Prostate gland (tissue), 2 donors: ENCODE data around the gene EPHA7. TPM values are rescaled to one million over a fixed set of nuclear protein-coding genes. Genes with fewer than 3 reads are reported as not detected.

Experiments used
- DNase-seq: peaks from one replicate; pipeline ENCODE4 v3.0.0-alpha.2; 2019; ENCODE audit warnings: low spot score
- H3K27ac ChIP-seq, 2 donors: fragments of 200-600 bp; sonication (generic); 2 replicates each; pipeline ENCODE4 v1.5.1; 2017 to 2019
- H3K27me3 ChIP-seq: fragments of 200-600 bp; sonication (generic); replicated peaks from 2 replicates; pipeline ENCODE4 v1.5.1; 2019; ENCODE audit not compliant: insufficient read depth
- H3K36me3 ChIP-seq, 2 donors: fragments of 200-600 bp; sonication (generic); 1 replicate in 1 of 2; 2 replicates in 1 of 2; pipeline versions ENCODE4 v1.5.1 to v1.8.1; 2017 to 2019
- H3K4me1 ChIP-seq: fragments of 200-600 bp; sonication (generic); replicated peaks from 2 replicates; pipeline ENCODE4 v1.5.1; 2019
- H3K4me3 ChIP-seq, 2 donors: fragments of 200-600 bp; sonication (generic); 2 replicates each; pipeline ENCODE4 v1.5.1; 2017 to 2019
- H3K9me3 ChIP-seq: fragments of 200-600 bp; sonication (generic); 2 replicates; pipeline ENCODE4 v1.5.1; 2017
- CTCF ChIP-seq, 4 experiments: fragments of 200-600 bp in 2 of 4; fragments of 450-650 bp in 2 of 4; sonication (generic) in 2 of 4; IDR thresholded peaks; 1 replicate in 3 of 4; 2 replicates in 1 of 4; pipeline ENCODE4 v1.5.1; 2016 to 2019; ENCODE audit warnings: antibody characterized with exemption in 4 of 4, mild to moderate bottlenecking in 2 of 4, moderate library complexity in 2 of 4
- POLR2A ChIP-seq: fragments of 450-650 bp; IDR thresholded peaks from one replicate; pipeline ENCODE4 v1.6.1; 2016; ENCODE audit warnings: antibody characterized with exemption, mild to moderate bottlenecking
- POLR2AphosphoS5 ChIP-seq: sonication (generic); formaldehyde crosslinking; IDR thresholded peaks from one replicate; pipeline ENCODE4 v1.6.1; 2017; ENCODE audit warnings: antibody characterized with exemption
- WGBS: methylation state at CpG from one replicate; pipeline ENCODE4 v1.1.5; 2018; 5-methylcytosine and 5-hydroxymethylcytosine counted together
- intact Hi-C: fragments of 100-400 bp; cut with DNase I; formaldehyde crosslinking; loops from one replicate; pipeline ENCODE4 v1.14.2; 2022
- total RNA-seq, 2 donors: library from RNA; depleted of rRNA; stranded (reverse); fragments of >200 nt; gene quantifications; one replicate each; pipeline ENCODE4 v1.1.0, GENCODE V29; 2016

Gene EPHA7
- total RNA-seq, 2 donors from 2014 or later: 5.9 to 8.7 TPM

GRCh38 chr6:93194480-93194879 lies 224.9 kb downstream of the EPHA7 start:
- no peak overlapping the region for H3K27ac ChIP-seq
- intact Hi-C loops: loop anchor here (10.0 kb wide), 2 partner anchors 90 to 220 kb away; partner anchors contain the start of gene EPHA7
- no peaks in the 10 kb centered on the region for H3K4me1 ChIP-seq
- no peak overlapping the region for H3K4me3 ChIP-seq
- no peaks in the 10 kb centered on the region for H3K27me3 ChIP-seq
- TF ChIP-seq CTCF (IDR thresholded peaks at IDR 0.05): no peak
- TF ChIP-seq POLR2AphosphoS5: no peak
- TF ChIP-seq POLR2A: no peak
- H3K9me3 ChIP-seq: no peaks in the 10 kb centered on the region
- DNase-seq: no peak
- no peaks in the 10 kb centered on the region for H3K36me3 ChIP-seq

GRCh38 chr6:93193868-93194267 lies 225.5 kb downstream of the EPHA7 start:
- H3K4me1 ChIP-seq: no peaks in the 10 kb centered on the region
- no peak overlapping the region for H3K27ac ChIP-seq

More at GRCh38 chr6:93193868-93194267, 225.5 kb downstream of the EPHA7 start:
- DNase-seq: no peak
- no peaks in the 10 kb centered on the region for H3K27me3 ChIP-seq
- H3K4me3 ChIP-seq: no peak overlapping the region
- WGBS: 42% methylated on average over 2 of the region's 2 CpGs
- H3K36me3 ChIP-seq: no peaks in the 10 kb centered on the region
- no peaks in the 10 kb centered on the region for H3K9me3 ChIP-seq
- TF ChIP-seq POLR2A: no peak
- no peak for TF ChIP-seq POLR2AphosphoS5
- intact Hi-C loops: loop anchor here (10.0 kb wide), 2 partner anchors 89 to 221 kb away; partner anchors contain the start of gene EPHA7
